ENCODE data around the gene RHOBTB1.
A peak's percentile ranks its signal among the peaks of the same experiment; 100 is the strongest.

- TF ChIP-seq GABPA (IDR thresholded peaks at IDR 0.05 in 1 of 2, conservative IDR thresholded peaks at IDR 0.05 in 1 of 2) (no peak), RAD21 (IDR thresholded peaks at IDR 0.05) (peak in 1 of 2 donors; percentile 38), REST (IDR thresholded peaks at IDR 0.05) (no peak), MAX (IDR thresholded peaks at IDR 0.05) (no peak), SP1 (IDR thresholded peaks at IDR 0.05) (no peak), HNF4A (conservative IDR thresholded peaks at IDR 0.05) (no peak), JUND (IDR thresholded peaks at IDR 0.05) (no peak), EGR1 (IDR thresholded peaks at IDR 0.05; ENCODE audit: low read depth in 2 of 2) (no peak), TAF1 (conservative IDR thresholded peaks at IDR 0.05) (no peak)
- TF ChIP-seq, protein P1, sequence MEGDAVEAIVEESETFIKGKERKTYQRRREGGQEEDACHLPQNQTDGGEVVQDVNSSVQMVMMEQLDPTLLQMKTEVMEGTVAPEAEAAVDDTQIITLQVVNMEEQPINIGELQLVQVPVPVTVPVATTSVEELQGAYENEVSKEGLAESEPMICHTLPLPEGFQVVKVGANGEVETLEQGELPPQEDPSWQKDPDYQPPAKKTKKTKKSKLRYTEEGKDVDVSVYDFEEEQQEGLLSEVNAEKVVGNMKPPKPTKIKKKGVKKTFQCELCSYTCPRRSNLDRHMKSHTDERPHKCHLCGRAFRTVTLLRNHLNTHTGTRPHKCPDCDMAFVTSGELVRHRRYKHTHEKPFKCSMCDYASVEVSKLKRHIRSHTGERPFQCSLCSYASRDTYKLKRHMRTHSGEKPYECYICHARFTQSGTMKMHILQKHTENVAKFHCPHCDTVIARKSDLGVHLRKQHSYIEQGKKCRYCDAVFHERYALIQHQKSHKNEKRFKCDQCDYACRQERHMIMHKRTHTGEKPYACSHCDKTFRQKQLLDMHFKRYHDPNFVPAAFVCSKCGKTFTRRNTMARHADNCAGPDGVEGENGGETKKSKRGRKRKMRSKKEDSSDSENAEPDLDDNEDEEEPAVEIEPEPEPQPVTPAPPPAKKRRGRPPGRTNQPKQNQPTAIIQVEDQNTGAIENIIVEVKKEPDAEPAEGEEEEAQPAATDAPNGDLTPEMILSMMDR (IDR thresholded peaks at IDR 0.05; ENCODE audit: low read depth, low read length, missing input control) = no peak
Observed at GRCh38 chr10:60846173-60846572, 97.8 kb downstream of the RHOBTB1 start.

Measured in liver (tissue), 3 donors.